ENCODE measurements around the gene FCGR3B.
A peak's percentile ranks its signal among the peaks of the same experiment; 100 is the strongest.
"Not testable (repeated sequence)": the region's sequence is repeated elsewhere in the genome, so short reads cannot be mapped to it uniquely, and the experiment has no call there.

The FCGR3B gene

GRCh38 chr1:161638251-161638993, 7.4 kb upstream of the FCGR3B start:
- DNase-seq = not testable (repeated sequence)

GRCh38 chr1:161636976-161637375, 6.0 kb upstream of the FCGR3B start:
- DNase-seq = not testable (repeated sequence)

GRCh38 chr1:161636189-161636782, 5.3 kb upstream of the FCGR3B start:
- peak; percentile 62 for DNase-seq

- not testable (repeated sequence) for DNase-seq
Measured at GRCh38 chr1:161634993-161635392, 4.0 kb upstream of the FCGR3B start.

- DNase-seq = not testable (repeated sequence)
Measured at GRCh38 chr1:161630128-161630742, 741 bp downstream of the FCGR3B start.

GRCh38 chr1:161626445-161627146, 4.4 kb downstream of the FCGR3B start:
- not testable (repeated sequence) for DNase-seq

GRCh38 chr1:161624605-161625004, 6.4 kb downstream of the FCGR3B start:
- not testable (repeated sequence) for DNase-seq

- DNase-seq = peak; percentile 55
Measured at GRCh38 chr1:161623401-161624051, 7.5 kb downstream of the FCGR3B start.

- peak; percentile 22 for DNase-seq
Measured at GRCh38 chr1:161622054-161622453, 8.9 kb downstream of the FCGR3B start.

GRCh38 chr1:161621181-161622000, 9.6 kb downstream of the FCGR3B start:
- peak; percentile 90 for DNase-seq

GRCh38 chr1:161620399-161620798, 10.6 kb downstream of the FCGR3B start:
- not testable (repeated sequence) for DNase-seq

GRCh38 chr1:161618517-161618916, 12.5 kb downstream of the FCGR3B start:
- not testable (repeated sequence) for DNase-seq

- not testable (repeated sequence) for DNase-seq
Measured at GRCh38 chr1:161616417-161616816, 14.6 kb downstream of the FCGR3B start.

- DNase-seq = not testable (repeated sequence)
Measured at GRCh38 chr1:161613142-161613514, 17.8 kb downstream of the FCGR3B start.

- DNase-seq = peak; percentile 97
Measured at GRCh38 chr1:161612322-161613141, 18.4 kb downstream of the FCGR3B start.

GRCh38 chr1:161611866-161612321, 19.1 kb downstream of the FCGR3B start:
- DNase-seq = peak; percentile 48

GRCh38 chr1:161610198-161610597, 20.8 kb downstream of the FCGR3B start:
- DNase-seq = not testable (repeated sequence)

- DNase-seq = not testable (repeated sequence)
Measured at GRCh38 chr1:161606541-161607336, 24.2 kb downstream of the FCGR3B start.

GRCh38 chr1:161605762-161606540, 25.0 kb downstream of the FCGR3B start:
- DNase-seq = not testable (repeated sequence)
